Right lobe of liver (tissue), 6 donors: Measurements from ENCODE around the gene DEDD2. TPM values are rescaled to one million over a fixed set of nuclear protein-coding genes. Genes with fewer than 3 reads are reported as not detected.

Source experiments
- ATAC-seq, 4 donors: fragments of 200-7000 bp; cut with Tn5 transposase; one replicate each; pipeline ENCODE4 v1.9.1; 2020; ENCODE audit warnings: mild to moderate bottlenecking in 4 of 4, moderate library complexity in 4 of 4
- DNase-seq, 3 donors: peaks; one replicate each; pipeline ENCODE4 v3.0.0-alpha.2; 2020
- H3K27ac ChIP-seq, 3 donors: fragments of 200-600 bp; one replicate each; pipeline ENCODE4 v1.8.0; 2022
- H3K27me3 ChIP-seq, 2 donors: fragments of 200-600 bp; one replicate each; pipeline ENCODE4 v1.8.0; 2022
- H3K36me3 ChIP-seq, 4 donors: fragments of 200-600 bp; sonication (generic) in 1 of 4; one replicate each; pipeline versions ENCODE4 v1.5.1 to v1.8.0; 2017 to 2022; ENCODE audit warnings: control low read depth in 1 of 4
- H3K4me1 ChIP-seq, 4 donors: fragments of 200-600 bp; sonication (generic) in 1 of 4; one replicate each; pipeline versions ENCODE4 v1.5.1 to v1.8.0; 2017 to 2022; ENCODE audit warnings: control low read depth in 1 of 4
- H3K4me3 ChIP-seq, 3 donors: fragments of 200-600 bp; one replicate each; pipeline ENCODE4 v1.8.0; 2022
- H3K9me3 ChIP-seq, 4 donors: fragments of 200-600 bp; sonication (generic) in 1 of 4; one replicate each; pipeline versions ENCODE4 v1.5.1 to v1.8.0; 2017 to 2022; ENCODE audit warnings: control low read depth in 1 of 4
- CTCF ChIP-seq, 4 donors: fragments of 200-600 bp in 3 of 4; fragments of 450-650 bp in 1 of 4; IDR thresholded peaks; one replicate each; pipeline versions ENCODE4 v1.5.1 to v1.8.0; 2016 to 2022; ENCODE audit warnings: antibody characterized with exemption in 4 of 4, mild to moderate bottlenecking in 2 of 4
- POLR2A ChIP-seq: fragments of 450-650 bp; IDR thresholded peaks from one replicate; pipeline ENCODE4 v1.6.1; 2017; ENCODE audit warnings: antibody characterized with exemption, mild to moderate bottlenecking
- WGBS: methylation state at CpG from one replicate; pipeline ENCODE4 v1.1.6; 2018; ENCODE audit warnings: low coverage, low lambda C conversion rate; ENCODE audit not compliant: insufficient coverage; ENCODE audit errors: missing lambda C conversion rate; 5-methylcytosine and 5-hydroxymethylcytosine counted together
- intact Hi-C, 2 donors: fragments of 100-400 bp; cut with DNase I; formaldehyde crosslinking; loops; one replicate each; pipeline versions ENCODE4 v1.11.2 to v1.14.1; 2022
- total RNA-seq, 6 experiments: library from RNA; depleted of rRNA in 2 of 6; stranded (reverse); fragments of >200 nt in 2 of 6; fragmentation: NEBNext Ultra II Directional in 3 of 6; extraction: Animal tissue kit (Norgen Biotek cat#: 25700) in 3 of 6; gene quantifications; one replicate each; pipeline versions ENCODE4 v1.1.0 to v1.2.4, GENCODE V29; 2016 to 2023
- donor health status: DM: no; HTN: yes; CAD: no.
- donor health status: DM: no; HTN: no; CAD: no.
- donor health status: DM: no; HTN: no; CAD: no.
- donor health status: DM: no; HTN: yes; CAD: no.
- donor health status: DM: no; HTN: yes; CAD: no.

DEDD2 gene
- total RNA-seq, 6 experiments from 2014 or later: 8.1 to 18.0 (median 15.0) TPM

GRCh38 chr19:42168206-42168605, 49.3 kb downstream of the DEDD2 start:
- TF ChIP-seq CTCF (IDR thresholded peaks at IDR 0.05): no peak
- TF ChIP-seq POLR2A: no peak
- DNase-seq (no peak), ATAC-seq (no peak)
- H3K36me3 ChIP-seq: no peaks in the 10 kb centered on the region
- H3K27ac ChIP-seq: no peak overlapping the region
- no peaks in the 10 kb centered on the region for H3K4me1 ChIP-seq
- H3K9me3 ChIP-seq: no peaks in the 10 kb centered on the region
- intact Hi-C loops: no loop called here
- WGBS: 50% methylated on average over 2 of the region's 3 CpGs
- H3K4me3 ChIP-seq: no peak overlapping the region
- H3K27me3 ChIP-seq: no peaks in the 10 kb centered on the region

GRCh38 chr19:42166316-42166715, 51.2 kb downstream of the DEDD2 start:
- Histone ChIP-seq H3K9me3 (no peaks in the 10 kb centered on the region), H3K4me1 (no peaks in the 10 kb centered on the region), H3K27ac (no peak overlapping the region), H3K4me3 (no peak overlapping the region), H3K36me3 (no peaks in the 10 kb centered on the region), H3K27me3 (no peaks in the 10 kb centered on the region)
- intact Hi-C loops: no loop called here
- DNase-seq: no peak
- WGBS: 45% methylated on average over 7 of the region's 7 CpGs
- TF ChIP-seq POLR2A (no peak), CTCF (IDR thresholded peaks at IDR 0.05) (no peak)
- ATAC-seq: no peak

GRCh38 chr19:42165146-42165545, 52.3 kb downstream of the DEDD2 start:
- Histone ChIP-seq H3K27ac (no peak overlapping the region), H3K27me3 (no peaks in the 10 kb centered on the region), H3K36me3 (no peaks in the 10 kb centered on the region), H3K4me1 (no peaks in the 10 kb centered on the region), H3K4me3 (no peak overlapping the region), H3K9me3 (no peaks in the 10 kb centered on the region)
- DNase-seq (no peak), ATAC-seq (no peak)
- WGBS: 62% methylated on average over 2 of the region's 2 CpGs
- intact Hi-C loops: no loop called here
- TF ChIP-seq CTCF (IDR thresholded peaks at IDR 0.05): no peak
- no peak for TF ChIP-seq POLR2A

- H3K27ac ChIP-seq: no peak overlapping the region
- no peak for DNase-seq
- TF ChIP-seq POLR2A (no peak), CTCF (IDR thresholded peaks at IDR 0.05) (no peak)
- no peaks in the 10 kb centered on the region for H3K9me3 ChIP-seq
- H3K36me3 ChIP-seq: no peaks in the 10 kb centered on the region
- WGBS: 82% methylated on average over 16 of the region's 21 CpGs
- no peaks in the 10 kb centered on the region for H3K27me3 ChIP-seq
- intact Hi-C loops: no loop called here
- no peak for ATAC-seq
- H3K4me3 ChIP-seq: no peak overlapping the region
- H3K4me1 ChIP-seq: peaks cover 0 to 13% (median 5%) of the 10 kb centered on the region in 4 donors
These were observed 55.7 kb downstream of the DEDD2 start for GRCh38 chr19:42161616-42162263.
